ENCODE data around the gene DSC2.

The DSC2 gene

GRCh38 chr18:31097666-31098065 lies 4.6 kb downstream of the DSC2 start:
- DNase-seq = no peak

- no peak for DNase-seq
Observed at GRCh38 chr18:31093880-31094279, 8.3 kb downstream of the DSC2 start.

GRCh38 chr18:31093294-31093693 lies 8.9 kb downstream of the DSC2 start:
- DNase-seq = no peak

GRCh38 chr18:31091350-31091749 lies 10.9 kb downstream of the DSC2 start:
- no peak for DNase-seq

- DNase-seq = no peak
Observed at GRCh38 chr18:31088532-31088931, 13.7 kb downstream of the DSC2 start.

GRCh38 chr18:31079973-31080372 lies 22.2 kb downstream of the DSC2 start:
- no peak for DNase-seq

GRCh38 chr18:31077878-31078277 lies 24.3 kb downstream of the DSC2 start:
- no peak for DNase-seq

GRCh38 chr18:31072175-31072574 lies 30.0 kb downstream of the DSC2 start:
- no peak for DNase-seq

- no peak for DNase-seq
Observed at GRCh38 chr18:31070206-31070605, 32.0 kb downstream of the DSC2 start.

GRCh38 chr18:31066266-31066665 lies 36.0 kb downstream of the DSC2 start:
- no peak for DNase-seq

GRCh38 chr18:31065036-31065773 lies 37.0 kb downstream of the DSC2 start:
- DNase-seq = no peak

- DNase-seq = peak; percentile 16
Observed at GRCh38 chr18:31064130-31064529, 38.1 kb downstream of the DSC2 start.

- DNase-seq = no peak
Observed at GRCh38 chr18:31061945-31062344, 40.3 kb downstream of the DSC2 start.

- DNase-seq = no peak
Observed at GRCh38 chr18:31058897-31059296, 43.3 kb downstream of the DSC2 start.

GRCh38 chr18:31057917-31058316 lies 44.3 kb downstream of the DSC2 start:
- DNase-seq = no peak

- DNase-seq = no peak
Observed at GRCh38 chr18:31057051-31057450, 45.2 kb downstream of the DSC2 start.

GRCh38 chr18:31056296-31056695 lies 45.9 kb downstream of the DSC2 start:
- DNase-seq = no peak

GRCh38 chr18:31050635-31051034 lies 51.6 kb downstream of the DSC2 start:
- no peak for DNase-seq

GRCh38 chr18:31049189-31049588 lies 53.0 kb downstream of the DSC2 start:
- no peak for DNase-seq

GRCh38 chr18:31048216-31048615 lies 54.0 kb downstream of the DSC2 start:
- DNase-seq = no peak

GRCh38 chr18:31046916-31047315 lies 55.3 kb downstream of the DSC2 start:
- DNase-seq = no peak

- DNase-seq = no peak
Observed at GRCh38 chr18:31045599-31045998, 56.6 kb downstream of the DSC2 start.

GRCh38 chr18:31044926-31045325 lies 57.3 kb downstream of the DSC2 start:
- no peak for DNase-seq

GRCh38 chr18:31043709-31044108 lies 58.5 kb downstream of the DSC2 start:
- no peak for DNase-seq
